ENCODE measurements around the gene CRACR2B. TPM values are rescaled to one million over a fixed set of nuclear protein-coding genes. Genes with fewer than 3 reads are reported as not detected.
A peak's percentile ranks its signal among the peaks of the same experiment; 100 is the strongest.

Gene CRACR2B
- total and polyA plus RNA-seq, 2 of the 13 experiments (the other 11 are each of a cell fraction or from before 2014, with no cell fraction given), result 14.9 to 21.0 TPM

GRCh38 chr11:809287-810039 is 18.3 kb upstream of the CRACR2B start, which contains the start of gene RPLP2 (continued):
- TF ChIP-seq FOXP4 (CRISPR knock-in tag; IDR thresholded peaks at IDR 0.05), result no peak
- TF ChIP-seq, protein P1, sequence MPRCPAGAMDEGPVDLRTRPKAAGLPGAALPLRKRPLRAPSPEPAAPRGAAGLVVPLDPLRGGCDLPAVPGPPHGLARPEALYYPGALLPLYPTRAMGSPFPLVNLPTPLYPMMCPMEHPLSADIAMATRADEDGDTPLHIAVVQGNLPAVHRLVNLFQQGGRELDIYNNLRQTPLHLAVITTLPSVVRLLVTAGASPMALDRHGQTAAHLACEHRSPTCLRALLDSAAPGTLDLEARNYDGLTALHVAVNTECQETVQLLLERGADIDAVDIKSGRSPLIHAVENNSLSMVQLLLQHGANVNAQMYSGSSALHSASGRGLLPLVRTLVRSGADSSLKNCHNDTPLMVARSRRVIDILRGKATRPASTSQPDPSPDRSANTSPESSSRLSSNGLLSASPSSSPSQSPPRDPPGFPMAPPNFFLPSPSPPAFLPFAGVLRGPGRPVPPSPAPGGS (CRISPR knock-in tag; IDR thresholded peaks at IDR 0.05), result peak; percentile 59; the same call in 1 of the 2 replicates
- no peak for TF ChIP-seq RERE (CRISPR knock-in tag; IDR thresholded peaks at IDR 0.05; ENCODE audit: low read depth)
- peak; percentile 64; the same call in 1 of the 2 replicates for TF ChIP-seq KDM3A (CRISPR knock-in tag; IDR thresholded peaks at IDR 0.05; ENCODE audit: low read depth)
- no peak; the same call in none of the 2 replicates for TF ChIP-seq CTCF (CRISPR knock-in tag; IDR thresholded peaks at IDR 0.05)
- TF ChIP-seq ZNF850 (CRISPR knock-in tag; conservative IDR thresholded peaks at IDR 0.05), result peak; percentile 94; the same call in 1 of the 2 replicates
- TF ChIP-seq YY1 (IDR thresholded peaks at IDR 0.05; ENCODE audit: insufficient read depth, insufficient replicate concordance, low read depth, low read length), result peak; percentile 87
- TF ChIP-seq HOXD1 (CRISPR knock-in tag; IDR thresholded peaks at IDR 0.05), result peak; percentile 1; the same call in 1 of the 2 replicates
- TF ChIP-seq SRSF1 (optimal IDR thresholded peaks at IDR 0.05; ENCODE audit: low read depth, low read length), result peak; percentile 28
- no peak for TF ChIP-seq MTF1 (CRISPR knock-in tag; IDR thresholded peaks at IDR 0.05)
- no peak for TF ChIP-seq ZNF644 (CRISPR knock-in tag; IDR thresholded peaks at IDR 0.05; ENCODE audit: low read depth)
- peak; percentile 85 for TF ChIP-seq REPIN1 (CRISPR knock-in tag; IDR thresholded peaks at IDR 0.05; ENCODE audit: borderline replicate concordance, low read depth)
- TF ChIP-seq, protein P2, sequence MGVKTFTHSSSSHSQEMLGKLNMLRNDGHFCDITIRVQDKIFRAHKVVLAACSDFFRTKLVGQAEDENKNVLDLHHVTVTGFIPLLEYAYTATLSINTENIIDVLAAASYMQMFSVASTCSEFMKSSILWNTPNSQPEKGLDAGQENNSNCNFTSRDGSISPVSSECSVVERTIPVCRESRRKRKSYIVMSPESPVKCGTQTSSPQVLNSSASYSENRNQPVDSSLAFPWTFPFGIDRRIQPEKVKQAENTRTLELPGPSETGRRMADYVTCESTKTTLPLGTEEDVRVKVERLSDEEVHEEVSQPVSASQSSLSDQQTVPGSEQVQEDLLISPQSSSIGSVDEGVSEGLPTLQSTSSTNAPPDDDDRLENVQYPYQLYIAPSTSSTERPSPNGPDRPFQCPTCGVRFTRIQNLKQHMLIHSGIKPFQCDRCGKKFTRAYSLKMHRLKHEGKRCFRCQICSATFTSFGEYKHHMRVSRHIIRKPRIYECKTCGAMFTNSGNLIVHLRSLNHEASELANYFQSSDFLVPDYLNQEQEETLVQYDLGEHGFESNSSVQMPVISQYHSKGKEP (CRISPR knock-in tag; IDR thresholded peaks at IDR 0.05), result no peak; the same call in 1 of the 2 replicates
- TF ChIP-seq SMYD3 (CRISPR knock-in tag; IDR thresholded peaks at IDR 0.05), result peak; percentile 68; the same call in 1 of the 2 replicates
- no peak for TF ChIP-seq HMGA1 (CRISPR knock-in tag; conservative IDR thresholded peaks at IDR 0.05)
- peak; percentile 68 for TF ChIP-seq MED1 (CRISPR knock-in tag; IDR thresholded peaks at IDR 0.05)

Measured in HepG2 (cell line).